Keratinocyte (primary cell): ENCODE data around the gene PYGB. TPM values are rescaled to one million over a fixed set of nuclear protein-coding genes. Genes with fewer than 3 reads are reported as not detected.

ENCODE experiments used
- DNase-seq: peaks from one replicate; pipeline ENCODE4 v3.0.0-alpha.2; 2011; ENCODE audit warnings: low read depth, missing footprints, low spot score
- FAIRE-seq: peaks from 2 replicates; lab custom pipeline; 2011; peaks lifted over from hg19 to GRCh38; lab: Jason Lieb, UNC
- H2AFZ ChIP-seq: 2 replicates; pipeline ENCODE4 v1.6.0; 2012; ENCODE audit warnings: low read length, control low read depth, inconsistent platforms; ENCODE audit not compliant: control insufficient read depth
- H3K27ac ChIP-seq: 2 replicates; pipeline ENCODE4 v1.5.1; 2011; ENCODE audit warnings: low read length; ENCODE audit not compliant: control insufficient read depth, insufficient read depth
- H3K27me3 ChIP-seq: 3 replicates; pipeline ENCODE4 v1.6.0; 2011; ENCODE audit warnings: low read length; ENCODE audit not compliant: control insufficient read depth, insufficient read depth; ENCODE audit errors: extremely low read depth
- H3K36me3 ChIP-seq, 2 experiments: 2 replicates in 1 of 2; 3 replicates in 1 of 2; pipeline ENCODE4 v1.5.1; 2011; ENCODE audit warnings: low read length in 2 of 2, mild to moderate bottlenecking in 1 of 2; ENCODE audit not compliant: control insufficient read depth in 2 of 2, insufficient read depth in 2 of 2; ENCODE audit errors: extremely low read depth in 1 of 2
- H3K4me1 ChIP-seq: 3 replicates; pipeline ENCODE4 v1.5.1; 2011; ENCODE audit warnings: low read length; ENCODE audit not compliant: control insufficient read depth, insufficient read depth; ENCODE audit errors: extremely low read depth
- H3K4me2 ChIP-seq: 3 replicates; pipeline ENCODE4 v1.6.0; 2011; ENCODE audit warnings: low read depth, low read length; ENCODE audit not compliant: control insufficient read depth, insufficient read depth; ENCODE audit errors: extremely low read depth
- H3K4me3 ChIP-seq, 3 experiments: fragments of 200-600 bp in 1 of 3; sonication (generic) in 1 of 3; 2 replicates in 2 of 3; 3 replicates in 1 of 3; pipeline ENCODE4 v1.5.1; 2011 to 2016; ENCODE audit warnings: low read length in 3 of 3, mild to moderate bottlenecking in 3 of 3, control low read depth in 2 of 3, inconsistent platforms in 1 of 3, low read depth in 1 of 3, mixed read lengths in 1 of 3, mixed run types in 1 of 3, moderate library complexity in 1 of 3; ENCODE audit not compliant: control insufficient read depth in 2 of 3, insufficient read depth in 2 of 3; ENCODE audit errors: extremely low read depth in 1 of 3
- H3K79me2 ChIP-seq: 2 replicates; pipeline ENCODE4 v1.6.0; 2012; ENCODE audit warnings: low read length; ENCODE audit not compliant: control insufficient read depth, insufficient read depth
- H3K9ac ChIP-seq: 3 replicates; pipeline ENCODE4 v1.6.0; 2011; ENCODE audit warnings: low read length; ENCODE audit not compliant: control insufficient read depth, insufficient read depth; ENCODE audit errors: extremely low read depth
- H3K9me1 ChIP-seq: 3 replicates; pipeline ENCODE4 v1.6.0; 2011; ENCODE audit warnings: low read length; ENCODE audit not compliant: control insufficient read depth, insufficient read depth; ENCODE audit errors: extremely low read depth
- H3K9me3 ChIP-seq: 2 replicates; pipeline ENCODE4 v1.5.1; 2012; ENCODE audit warnings: low read depth, low read length; ENCODE audit not compliant: control insufficient read depth
- H4K20me1 ChIP-seq: 3 replicates; pipeline ENCODE4 v1.6.0; 2011; ENCODE audit warnings: low read length; ENCODE audit not compliant: control insufficient read depth, insufficient read depth; ENCODE audit errors: extremely low read depth
- EZH2 ChIP-seq: IDR thresholded peaks from one replicate; pipeline ENCODE4 v1.6.1; 2012; ENCODE audit warnings: inconsistent platforms, mild to moderate bottlenecking, low read length, moderate library complexity
- dilution Hi-C: fragments of 300-500 bp; cut with MboI; formaldehyde crosslinking; loops from one replicate; pipeline ENCODE4 v1.7.0; 2020; ENCODE audit warnings: low sequenced_read_pairs; ENCODE audit not compliant: extremely low pct_ligation_motif_present
- polyA plus RNA-seq, 5 experiments: library from polyadenylated mRNA; depleted of rRNA in 3 of 5; stranded (reverse) in 3 of 5; stranded (forward) in 1 of 5; unstranded in 1 of 5; fragments of >200 nt; gene quantifications; 1 replicate in 1 of 5; 2 replicates in 3 of 5; 3 replicates in 1 of 5; pipeline versions ENCODE4 v1.2.1 to v1.2.3, GENCODE V29; 2011 to 2012; ENCODE audit warnings: missing spikeins in 2 of 5, low read depth in 1 of 5, low replicate concordance in 1 of 5
- TF ChIP-seq, protein P1 (sequence below), 3 experiments: IDR thresholded peaks in 1 of 3; conservative IDR thresholded peaks in 1 of 3; optimal IDR thresholded peaks in 1 of 3; 2 replicates in 2 of 3; 3 replicates in 1 of 3; pipeline versions ENCODE3 to v1.5.1; 2011; ENCODE audit warnings: low read length in 3 of 3, mild to moderate bottlenecking in 3 of 3, moderate library complexity in 2 of 3, control low read depth in 1 of 3, inconsistent platforms in 1 of 3; ENCODE audit not compliant: insufficient read depth in 2 of 3; ENCODE audit errors: extremely low read depth in 1 of 3

Gene PYGB
- polyA plus RNA-seq, 1 donor (not counting 4 experiments of a cell fraction or from before 2014, with no cell fraction given), result 78.3 TPM

DNA sequence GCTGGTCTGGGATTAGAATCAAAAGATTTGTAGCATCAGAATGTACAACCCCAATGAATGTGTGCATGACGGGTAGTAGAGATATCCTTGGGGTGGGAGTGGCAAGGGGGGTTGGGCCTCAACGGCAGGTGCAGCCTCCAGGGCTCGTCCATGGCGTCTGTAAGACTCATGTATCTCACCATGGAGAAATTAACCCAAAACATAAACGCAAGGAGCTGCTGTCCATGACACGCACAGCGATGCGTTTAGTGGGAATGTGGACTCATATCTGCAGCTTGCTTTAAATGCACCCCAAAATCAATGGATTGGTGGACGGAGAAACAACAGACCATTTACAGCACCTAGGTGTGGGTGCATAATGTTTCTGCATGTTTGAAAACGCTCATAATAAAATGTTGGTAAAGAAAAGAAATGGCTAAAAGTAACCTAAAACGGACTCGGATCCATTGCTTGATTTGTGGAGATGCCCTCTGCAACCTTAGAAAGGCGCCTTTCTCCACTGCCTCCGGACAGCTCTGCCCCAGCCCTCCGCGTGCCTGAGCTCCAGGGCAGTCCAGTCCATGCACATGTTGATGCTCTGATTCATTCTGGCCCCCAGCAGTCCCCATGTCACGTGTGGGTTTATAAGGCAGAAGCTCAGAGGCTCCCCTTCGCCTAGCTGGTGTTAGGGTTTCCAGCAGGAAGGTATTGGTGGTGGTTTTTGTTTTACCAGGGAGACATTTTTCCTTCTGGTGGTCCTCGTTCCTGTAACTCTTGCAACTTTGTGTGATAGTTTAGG lies 24.5 kb downstream of the PYGB start:
- dilution Hi-C loops, result no loop called here
- no peak overlapping the region for H3K27ac ChIP-seq
- H3K27me3 ChIP-seq, result no peaks in the 10 kb centered on the region
- DNase-seq (no peak), FAIRE-seq (no peak)
- H3K4me3 ChIP-seq, result no peak overlapping the region
- H3K4me1 ChIP-seq, result no peaks in the 10 kb centered on the region
- peaks cover 26% of the 10 kb centered on the region for H3K79me2 ChIP-seq
- no peak overlapping the region for H3K4me2 ChIP-seq
- TF ChIP-seq, protein P1, sequence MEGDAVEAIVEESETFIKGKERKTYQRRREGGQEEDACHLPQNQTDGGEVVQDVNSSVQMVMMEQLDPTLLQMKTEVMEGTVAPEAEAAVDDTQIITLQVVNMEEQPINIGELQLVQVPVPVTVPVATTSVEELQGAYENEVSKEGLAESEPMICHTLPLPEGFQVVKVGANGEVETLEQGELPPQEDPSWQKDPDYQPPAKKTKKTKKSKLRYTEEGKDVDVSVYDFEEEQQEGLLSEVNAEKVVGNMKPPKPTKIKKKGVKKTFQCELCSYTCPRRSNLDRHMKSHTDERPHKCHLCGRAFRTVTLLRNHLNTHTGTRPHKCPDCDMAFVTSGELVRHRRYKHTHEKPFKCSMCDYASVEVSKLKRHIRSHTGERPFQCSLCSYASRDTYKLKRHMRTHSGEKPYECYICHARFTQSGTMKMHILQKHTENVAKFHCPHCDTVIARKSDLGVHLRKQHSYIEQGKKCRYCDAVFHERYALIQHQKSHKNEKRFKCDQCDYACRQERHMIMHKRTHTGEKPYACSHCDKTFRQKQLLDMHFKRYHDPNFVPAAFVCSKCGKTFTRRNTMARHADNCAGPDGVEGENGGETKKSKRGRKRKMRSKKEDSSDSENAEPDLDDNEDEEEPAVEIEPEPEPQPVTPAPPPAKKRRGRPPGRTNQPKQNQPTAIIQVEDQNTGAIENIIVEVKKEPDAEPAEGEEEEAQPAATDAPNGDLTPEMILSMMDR (optimal IDR thresholded peaks at IDR 0.05 in 1 of 3, IDR thresholded peaks at IDR 0.05 in 1 of 3, conservative IDR thresholded peaks at IDR 0.05 in 1 of 3; ENCODE audit: extremely low read depth in 1 of 3, insufficient read depth in 2 of 3, low read length in 3 of 3), result no peak
- no peak for TF ChIP-seq EZH2
- no peak overlapping the region for H2AFZ ChIP-seq
- H3K9me1 ChIP-seq, result no peaks in the 10 kb centered on the region
- H3K9me3 ChIP-seq, result no peaks in the 10 kb centered on the region
- peaks cover 70 to 71% of the 10 kb centered on the region in 2 experiments for H3K36me3 ChIP-seq
- H4K20me1 ChIP-seq, result peaks cover 5% of the 10 kb centered on the region
- no peak overlapping the region for H3K9ac ChIP-seq

DNA sequence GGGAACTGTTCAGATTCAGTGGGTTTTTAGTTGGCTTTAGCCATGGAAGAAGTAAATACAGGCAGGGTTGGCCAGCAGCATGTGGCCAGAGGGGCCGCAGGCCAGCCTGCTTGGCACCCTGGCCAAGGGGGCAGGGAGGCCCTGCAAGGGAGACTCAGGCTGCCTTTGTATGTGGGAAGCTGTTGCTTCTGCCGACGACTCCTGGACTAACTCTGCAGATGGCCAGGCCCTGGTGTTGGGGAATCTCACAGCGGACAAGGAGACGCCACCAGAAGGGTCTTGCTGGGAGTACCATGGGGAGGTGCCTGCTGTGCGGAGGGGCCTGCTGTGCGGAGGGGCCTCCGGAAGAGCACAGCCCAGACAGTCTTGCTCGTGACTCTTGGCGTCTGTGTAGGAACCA lies 25.2 kb downstream of the PYGB start:
- Histone ChIP-seq H3K9me3 (no peaks in the 10 kb centered on the region), H3K79me2 (peaks cover 22% of the 10 kb centered on the region), H3K4me2 (no peak overlapping the region), H3K9ac (no peak overlapping the region), H3K36me3 (peaks cover 75 to 76% of the 10 kb centered on the region in 2 experiments), H2AFZ (no peak overlapping the region), H3K27ac (no peak overlapping the region), H3K4me3 (no peak overlapping the region), H4K20me1 (peaks cover 5% of the 10 kb centered on the region), H3K27me3 (no peaks in the 10 kb centered on the region), H3K4me1 (no peaks in the 10 kb centered on the region), H3K9me1 (no peaks in the 10 kb centered on the region)
- dilution Hi-C loops, result no loop called here
- TF ChIP-seq EZH2, result no peak
- TF ChIP-seq, protein P1 (optimal IDR thresholded peaks at IDR 0.05 in 1 of 3, IDR thresholded peaks at IDR 0.05 in 1 of 3, conservative IDR thresholded peaks at IDR 0.05 in 1 of 3; ENCODE audit: extremely low read depth in 1 of 3, insufficient read depth in 2 of 3, low read length in 3 of 3), result no peak
- DNase-seq (no peak), FAIRE-seq (no peak)
